H1 (cell line): ENCODE data around the gene ZNF648. TPM values are rescaled to one million over a fixed set of nuclear protein-coding genes. Genes with fewer than 3 reads are reported as not detected.

Source experiments
- CTCF ChIA-PET: fragments of 300-600 bp; sonication (Branson Sonifier 250); formaldehyde crosslinking; loops from one replicate; lab custom pipeline; 2021; ENCODE audit not compliant: partially characterized antibody; lab: Charles Lee
- POLR2A ChIA-PET: fragments of 300-600 bp; sonication (Branson Sonifier 250); formaldehyde crosslinking; loops from one replicate; lab custom pipeline; 2021; ENCODE audit warnings: inconsistent platforms; ENCODE audit not compliant: partially characterized antibody; lab: Charles Lee
- DNase-seq, 2 experiments: peaks; one replicate each; pipeline versions ENCODE4 v3.0.0 to v3.0.0-alpha.2; 2010 to 2022; ENCODE audit warnings: low spot score in 2 of 2, low read depth in 1 of 2, mixed read lengths in 1 of 2
- FAIRE-seq: peaks from 2 replicates; lab custom pipeline; 2011; peaks lifted over from hg19 to GRCh38; lab: Jason Lieb, UNC
- H2AFZ ChIP-seq: 2 replicates; pipeline ENCODE4 v1.8.1; 2012; ENCODE audit warnings: low read length, inconsistent platforms
- H2AK5ac ChIP-seq: 2 replicates; pipeline ENCODE4 v1.6.1; 2013; ENCODE audit warnings: low read depth, low read length
- H2BK120ac ChIP-seq: replicated peaks from 2 replicates; pipeline ENCODE3; 2013; ENCODE audit warnings: low read depth, low read length, inconsistent platforms
- H2BK12ac ChIP-seq: 2 replicates; pipeline ENCODE4 v1.6.1; 2013; ENCODE audit warnings: low read depth, low read length
- H2BK15ac ChIP-seq: 2 replicates; pipeline ENCODE4 v1.6.1; 2013; ENCODE audit warnings: low read length
- H2BK20ac ChIP-seq: 2 replicates; pipeline ENCODE4 v1.6.1; 2013; ENCODE audit warnings: low read length
- H2BK5ac ChIP-seq: 2 replicates; pipeline ENCODE4 v1.6.1; 2013; ENCODE audit warnings: low read depth, low read length
- H3K14ac ChIP-seq: 2 replicates; pipeline ENCODE4 v1.6.1; 2013; ENCODE audit warnings: inconsistent platforms; ENCODE audit not compliant: insufficient read length
- H3K18ac ChIP-seq: 2 replicates; pipeline ENCODE4 v1.6.1; 2013; ENCODE audit warnings: low read length; ENCODE audit errors: extremely low read depth
- H3K23ac ChIP-seq: 2 replicates; pipeline ENCODE4 v1.6.1; 2013; ENCODE audit warnings: inconsistent platforms; ENCODE audit not compliant: insufficient read length
- H3K23me2 ChIP-seq: 2 replicates; pipeline ENCODE4 v1.6.1; 2013; ENCODE audit warnings: low read depth, low read length
- H3K27ac ChIP-seq: 2 replicates; pipeline ENCODE4 v1.6.1; 2011; ENCODE audit warnings: low read depth, low read length, inconsistent platforms
- H3K27me3 ChIP-seq, 4 experiments: replicated peaks in 1 of 4; 1 replicate in 1 of 4; 2 replicates in 3 of 4; pipeline versions ENCODE4 v1.6.1 to v1.8.1; 2011 to 2013; ENCODE audit warnings: low read length in 3 of 4, mild to moderate bottlenecking in 3 of 4, inconsistent platforms in 2 of 4, mixed read lengths in 2 of 4, moderate library complexity in 1 of 4; ENCODE audit not compliant: control insufficient read depth in 3 of 4, insufficient read depth in 3 of 4; ENCODE audit errors: extremely low read depth in 1 of 4
- H3K36me3 ChIP-seq, 4 experiments: 2 replicates each; pipeline versions ENCODE4 v1.6.1 to v1.8.1; 2011 to 2013; ENCODE audit warnings: mild to moderate bottlenecking in 4 of 4, low read length in 3 of 4, moderate library complexity in 2 of 4, control low read depth in 1 of 4, inconsistent platforms in 1 of 4; ENCODE audit not compliant: insufficient read depth in 4 of 4, control insufficient read depth in 2 of 4
- H3K4ac ChIP-seq: replicated peaks from 2 replicates; pipeline ENCODE3; 2013; ENCODE audit warnings: low read length, low read depth, mixed read lengths, inconsistent platforms; ENCODE audit not compliant: insufficient read length
- H3K4me1 ChIP-seq, 4 experiments: replicated peaks in 1 of 4; 1 replicate in 1 of 4; 2 replicates in 3 of 4; pipeline versions ENCODE4 v1.6.1 to v1.8.1; 2011 to 2013; ENCODE audit warnings: low read length in 3 of 4, inconsistent platforms in 2 of 4, mixed read lengths in 1 of 4; ENCODE audit not compliant: insufficient read depth in 4 of 4, control insufficient read depth in 3 of 4
- H3K4me2 ChIP-seq, 2 experiments: 2 replicates each; pipeline versions ENCODE4 v1.6.1 to v1.8.1; 2011 to 2013; ENCODE audit warnings: low read depth in 2 of 2, low read length in 2 of 2, control low read depth in 1 of 2, inconsistent platforms in 1 of 2, mild to moderate bottlenecking in 1 of 2; ENCODE audit not compliant: insufficient read depth in 1 of 2
- H3K4me3 ChIP-seq, 4 experiments: fragments of 200-600, 300-600 bp in 1 of 4; sonication (generic), shearing (Covaris generic), sonication (Bioruptor Twin) in 1 of 4; 2 replicates each; pipeline versions ENCODE4 v1.5.1 to v1.8.1; 2011 to 2016; ENCODE audit warnings: low read length in 4 of 4, low read depth in 3 of 4, control low read depth in 2 of 4, inconsistent platforms in 2 of 4, mild to moderate bottlenecking in 2 of 4, mixed read lengths in 1 of 4, moderate library complexity in 1 of 4; ENCODE audit not compliant: insufficient read depth in 2 of 4; ENCODE audit errors: extremely low read depth in 1 of 4
- H3K56ac ChIP-seq: replicated peaks from 2 replicates; pipeline ENCODE3; 2013; ENCODE audit warnings: low read depth, mild to moderate bottlenecking, mixed read lengths, low read length, inconsistent platforms; ENCODE audit not compliant: insufficient read length
- H3K79me1 ChIP-seq: 2 replicates; pipeline ENCODE4 v1.6.1; 2013; ENCODE audit warnings: low read depth, low read length, control low read depth
- H3K79me2 ChIP-seq, 2 experiments: 2 replicates each; pipeline versions ENCODE4 v1.6.1 to v1.8.1; 2012 to 2013; ENCODE audit warnings: low read length in 2 of 2, mild to moderate bottlenecking in 2 of 2, inconsistent platforms in 1 of 2; ENCODE audit not compliant: insufficient read depth in 2 of 2, control insufficient read depth in 1 of 2
- H3K9ac ChIP-seq, 4 experiments: replicated peaks in 1 of 4; 1 replicate in 1 of 4; 2 replicates in 3 of 4; pipeline versions ENCODE4 v1.6.1 to v1.8.1; 2011 to 2013; ENCODE audit warnings: low read depth in 3 of 4, low read length in 3 of 4, control low read depth in 2 of 4, mild to moderate bottlenecking in 2 of 4, moderate library complexity in 2 of 4, inconsistent platforms in 1 of 4; ENCODE audit errors: extremely low read depth in 1 of 4
- H3K9me3 ChIP-seq, 2 experiments: 2 replicates each; pipeline versions ENCODE4 v1.6.1 to v1.8.1; 2012 to 2013; ENCODE audit warnings: mild to moderate bottlenecking in 2 of 2, moderate library complexity in 2 of 2, control low read depth in 1 of 2, inconsistent platforms in 1 of 2, low read depth in 1 of 2, low read length in 1 of 2, mixed read lengths in 1 of 2; ENCODE audit not compliant: insufficient read depth in 2 of 2
- H4K20me1 ChIP-seq, 2 experiments: replicated peaks in 1 of 2; 2 replicates each; pipeline versions ENCODE3 to v1.8.1; 2011 to 2013; ENCODE audit warnings: inconsistent platforms in 2 of 2, low read length in 2 of 2, mild to moderate bottlenecking in 1 of 2; ENCODE audit not compliant: insufficient read depth in 2 of 2, control insufficient read depth in 1 of 2
- H4K5ac ChIP-seq: 2 replicates; pipeline ENCODE4 v1.6.1; 2013; ENCODE audit warnings: low read length, low read depth, mixed read lengths, inconsistent platforms; ENCODE audit not compliant: insufficient read length
- H4K8ac ChIP-seq: 2 replicates; pipeline ENCODE4 v1.8.0; 2013; ENCODE audit warnings: mild to moderate bottlenecking, moderate library complexity, low read length, inconsistent platforms; ENCODE audit not compliant: insufficient read depth; ENCODE audit errors: extremely low read depth
- H4K91ac ChIP-seq: replicated peaks from 2 replicates; pipeline ENCODE3; 2013; ENCODE audit warnings: low read length, mixed read lengths, inconsistent platforms; ENCODE audit not compliant: insufficient read length
- KDM4A ChIP-seq: IDR thresholded peaks from one replicate; pipeline ENCODE4 v1.7.1; 2012; ENCODE audit warnings: low read depth, mild to moderate bottlenecking, moderate library complexity, low read length, inconsistent platforms; ENCODE audit not compliant: severe bottlenecking
- WGBS, 2 experiments: shearing (Covaris generic) in 1 of 2; methylation state at CpG; one replicate each; pipeline versions ENCODE4 v1.1.6 to v1.1.7; 2013 to 2015; ENCODE audit warnings: low lambda C conversion rate in 2 of 2, mixed read lengths in 2 of 2, inconsistent platforms in 1 of 2, low coverage in 1 of 2, missing lambda C conversion rate in 1 of 2; ENCODE audit not compliant: insufficient replicate concordance in 2 of 2, insufficient coverage in 1 of 2, insufficient read length in 1 of 2; ENCODE audit errors: extremely low coverage in 1 of 2, missing lambda C conversion rate in 1 of 2; 5-methylcytosine and 5-hydroxymethylcytosine counted together
- polyA plus RNA-seq, 7 experiments: library from polyadenylated mRNA; depleted of rRNA in 3 of 7; stranded (reverse) in 5 of 7; unstranded in 2 of 7; fragments of >200 nt in 5 of 7; fragments of 200-250 nt in 2 of 7; gene quantifications; 1 replicate in 5 of 7; 2 replicates in 1 of 7; 4 replicates in 1 of 7; pipeline versions ENCODE4 v1.2.1 to v1.2.3, GENCODE V29; 2011 to 2013; ENCODE audit warnings: missing spikeins in 2 of 7, mixed read lengths in 2 of 7
- total RNA-seq: library from RNA; stranded (reverse); fragmentation: NEBNext Ultra II Directional; extraction: Animal tissue kit (Norgen Biotek cat#: 25700); gene quantifications from 2 replicates; pipeline ENCODE4 v1.2.1, GENCODE V29; 2021

The ZNF648 gene
- total and polyA plus RNA-seq, 2 of the 8 experiments (the other 6 are each of a cell fraction or from before 2014, with no cell fraction given), result 0.20 to 0.53 TPM

- H2BK12ac ChIP-seq, result no peak overlapping the region
- no peak for FAIRE-seq
- H3K9ac ChIP-seq, result no peak overlapping the region
- H2AK5ac ChIP-seq, result no peak overlapping the region
- ChIA-PET CTCF (interaction anchor here (0.6 to 4.0 kb wide), 28 partner anchors 8 to 702 kb away, joined by 3 to 53 read pairs (median 5); no protein-coding TSS in a partner anchor), POLR2A (interaction anchor here (1.2 to 1.6 kb wide), 3 partner anchors 11 to 312 kb away, joined by 4 read pairs; partner anchors contain the start of gene GLUL)
- no peak overlapping the region for H3K27ac ChIP-seq
- H2BK20ac ChIP-seq, result no peak overlapping the region
- H3K4me2 ChIP-seq, result no peak overlapping the region
- H3K9me3 ChIP-seq, result no peaks in the 10 kb centered on the region
- H3K4me1 ChIP-seq, result peaks cover 0 to 11% (median 4%) of the 10 kb centered on the region in 4 experiments; a peak in 4 of 7 replicates
- H2BK5ac ChIP-seq, result no peak overlapping the region
- no peak overlapping the region for H3K23ac ChIP-seq
- no peak overlapping the region for H2BK120ac ChIP-seq
- no peak for DNase-seq
- H3K56ac ChIP-seq, result no peak overlapping the region
- H4K8ac ChIP-seq, result no peak overlapping the region
- no peak overlapping the region for H3K4ac ChIP-seq
- no peak overlapping the region for H3K18ac ChIP-seq
- H3K79me1 ChIP-seq, result no peaks in the 10 kb centered on the region
- no peak overlapping the region for H3K4me3 ChIP-seq
- no peaks in the 10 kb centered on the region for H3K23me2 ChIP-seq
- H4K20me1 ChIP-seq, result no peaks in the 10 kb centered on the region
- H3K14ac ChIP-seq, result no peak overlapping the region
- H4K91ac ChIP-seq, result no peak overlapping the region
- no peaks in the 10 kb centered on the region for H3K27me3 ChIP-seq
- no peak overlapping the region for H2AFZ ChIP-seq
- H3K79me2 ChIP-seq, result no peaks in the 10 kb centered on the region
- H4K5ac ChIP-seq, result no peak overlapping the region
- H3K36me3 ChIP-seq, result no peaks in the 10 kb centered on the region
- no peak overlapping the region for H2BK15ac ChIP-seq
- 88% methylated on average over 3 of the region's 3 CpGs; no CpG with 5 or more reads in 1 of the 2 experiments for WGBS, 2 experiments
- no peak for TF ChIP-seq KDM4A
These were observed 18.5 kb upstream of the ZNF648 start for GRCh38 chr1:182080040-182080439.
